ENCODE results near the gene PRKG2.

- TF ChIP-seq POLR2A (IDR thresholded peaks at IDR 0.05; ENCODE audit: low read length) = no peak
- no peak for TF ChIP-seq GATA1 (IDR thresholded peaks at IDR 0.05; ENCODE audit: low read depth, low read length)
Observed at GRCh38 chr4:81166458-81167160, 48.4 kb downstream of the PRKG2 start.
